Sigmoid colon (tissue), 4 donors: ENCODE data around the gene SAFB.

Experiments
- EP300 ChIP-seq, 4 donors: sonication (generic); formaldehyde crosslinking; IDR thresholded peaks; one replicate each; pipeline ENCODE4 v1.6.1; 2017; ENCODE audit warnings: antibody characterized with exemption in 4 of 4
- POLR2A ChIP-seq, 2 donors: fragments of 450-650 bp; IDR thresholded peaks; one replicate each; pipeline ENCODE4 v1.6.1; 2016; ENCODE audit warnings: antibody characterized with exemption in 2 of 2, mild to moderate bottlenecking in 2 of 2, moderate library complexity in 2 of 2
- POLR2AphosphoS5 ChIP-seq, 4 donors: sonication (generic); formaldehyde crosslinking; IDR thresholded peaks; one replicate each; pipeline ENCODE4 v1.6.1; 2017; ENCODE audit warnings: antibody characterized with exemption in 4 of 4
- TF ChIP-seq, protein P1 (sequence below), 4 experiments: fragments of 450-650 bp in 3 of 4; fragments of 200-600 bp in 1 of 4; IDR thresholded peaks; one replicate each; pipeline ENCODE4 v1.5.1; 2016 to 2019; ENCODE audit warnings: antibody characterized with exemption in 4 of 4, mild to moderate bottlenecking in 3 of 4, moderate library complexity in 2 of 4

DNA sequence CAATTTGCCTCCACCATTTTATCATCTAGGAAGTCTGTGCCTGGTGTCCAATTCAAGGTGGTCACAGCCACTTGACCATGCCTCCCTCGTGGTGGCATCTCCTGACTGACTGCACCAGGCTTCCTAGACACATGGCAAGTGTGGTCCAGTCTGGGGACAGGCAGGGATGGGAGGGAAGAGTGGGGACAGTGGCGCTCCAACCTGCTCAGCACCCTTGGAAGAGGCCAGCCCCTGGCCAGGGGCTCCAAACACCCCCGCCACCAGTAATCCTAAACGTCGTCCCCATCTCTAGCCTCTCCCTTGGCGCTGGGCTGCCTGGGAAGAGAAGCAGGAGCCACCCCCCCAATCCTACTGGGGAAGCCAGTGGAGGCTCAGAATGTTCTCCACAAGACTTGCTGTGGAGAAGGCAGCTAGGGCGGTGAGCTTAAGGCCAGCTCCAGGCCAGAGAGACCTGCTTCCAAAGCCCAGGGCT is 69.9 kb downstream of the SAFB start:
- TF ChIP-seq, protein P1, sequence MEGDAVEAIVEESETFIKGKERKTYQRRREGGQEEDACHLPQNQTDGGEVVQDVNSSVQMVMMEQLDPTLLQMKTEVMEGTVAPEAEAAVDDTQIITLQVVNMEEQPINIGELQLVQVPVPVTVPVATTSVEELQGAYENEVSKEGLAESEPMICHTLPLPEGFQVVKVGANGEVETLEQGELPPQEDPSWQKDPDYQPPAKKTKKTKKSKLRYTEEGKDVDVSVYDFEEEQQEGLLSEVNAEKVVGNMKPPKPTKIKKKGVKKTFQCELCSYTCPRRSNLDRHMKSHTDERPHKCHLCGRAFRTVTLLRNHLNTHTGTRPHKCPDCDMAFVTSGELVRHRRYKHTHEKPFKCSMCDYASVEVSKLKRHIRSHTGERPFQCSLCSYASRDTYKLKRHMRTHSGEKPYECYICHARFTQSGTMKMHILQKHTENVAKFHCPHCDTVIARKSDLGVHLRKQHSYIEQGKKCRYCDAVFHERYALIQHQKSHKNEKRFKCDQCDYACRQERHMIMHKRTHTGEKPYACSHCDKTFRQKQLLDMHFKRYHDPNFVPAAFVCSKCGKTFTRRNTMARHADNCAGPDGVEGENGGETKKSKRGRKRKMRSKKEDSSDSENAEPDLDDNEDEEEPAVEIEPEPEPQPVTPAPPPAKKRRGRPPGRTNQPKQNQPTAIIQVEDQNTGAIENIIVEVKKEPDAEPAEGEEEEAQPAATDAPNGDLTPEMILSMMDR (IDR thresholded peaks at IDR 0.05), result no peak
- TF ChIP-seq POLR2A (IDR thresholded peaks at IDR 0.05), result no peak
- TF ChIP-seq POLR2AphosphoS5 (IDR thresholded peaks at IDR 0.05), result no peak
- no peak for TF ChIP-seq EP300 (IDR thresholded peaks at IDR 0.05)
